Esophagus squamous epithelium (tissue), 5 donors: Measurements from ENCODE around the gene AKR1C4. TPM values are rescaled to one million over a fixed set of nuclear protein-coding genes. Genes with fewer than 3 reads are reported as not detected.

Experiments used
- DNase-seq: peaks from one replicate; lab custom pipeline; 2025; lab: John Stamatoyannopoulos, UW
- H3K27ac ChIP-seq, 4 donors: fragments of 200-600 bp; sonication (generic); one replicate each; pipeline ENCODE4 v1.5.1; 2016 to 2019; ENCODE audit warnings: mild to moderate bottlenecking in 1 of 4
- H3K27me3 ChIP-seq, 4 donors: fragments of 200-600 bp; sonication (generic); 1 replicate in 3 of 4; 2 replicates in 1 of 4; pipeline versions ENCODE4 v1.5.1 to v1.6.0; 2017 to 2021; ENCODE audit warnings: antibody characterized with exemption in 1 of 4
- H3K36me3 ChIP-seq, 3 donors: fragments of 200-600 bp; sonication (generic); one replicate each; pipeline ENCODE4 v1.5.1; 2016 to 2019
- H3K4me1 ChIP-seq, 3 donors: fragments of 200-600 bp; sonication (generic); one replicate each; pipeline ENCODE4 v1.5.1; 2017 to 2019
- H3K4me3 ChIP-seq, 4 donors: fragments of 200-600 bp; sonication (generic); 1 replicate in 3 of 4; 2 replicates in 1 of 4; pipeline ENCODE4 v1.5.1; 2016 to 2019; ENCODE audit warnings: mild to moderate bottlenecking in 2 of 4, moderate library complexity in 1 of 4
- H3K9me3 ChIP-seq, 3 donors: fragments of 200-600 bp; sonication (generic); one replicate each; pipeline ENCODE4 v1.5.1; 2016 to 2019
- POLR2A ChIP-seq, 4 donors: fragments of 450-650 bp; IDR thresholded peaks; one replicate each; pipeline ENCODE4 v1.6.1; 2017; ENCODE audit warnings: antibody characterized with exemption in 4 of 4, mild to moderate bottlenecking in 4 of 4, moderate library complexity in 3 of 4
- WGBS, 2 donors: methylation state at CpG; one replicate each; pipeline ENCODE4 v1.1.5; 2018; 5-methylcytosine and 5-hydroxymethylcytosine counted together
- intact Hi-C: fragments of 100-400 bp; cut with DNase I; formaldehyde crosslinking; loops from one replicate; pipeline ENCODE4 v1.15.0; 2022
- total RNA-seq, 4 donors: library from RNA; depleted of rRNA; stranded (reverse); fragments of >200 nt; gene quantifications; one replicate each; pipeline ENCODE4 v1.1.0, GENCODE V29; 2016
- TF ChIP-seq, protein P1 (sequence below), 6 experiments: fragments of 450-650 bp in 4 of 6; fragments of 200-600 bp in 2 of 6; sonication (generic) in 2 of 6; IDR thresholded peaks; one replicate each; pipeline ENCODE4 v1.5.1; 2016 to 2019; ENCODE audit warnings: antibody characterized with exemption in 6 of 6, mild to moderate bottlenecking in 4 of 6, moderate library complexity in 4 of 6
- donor health status: DM: yes; HTN: yes; CAD: no.

Gene AKR1C4
- total RNA-seq, 4 donors from 2014 or later: not detected

DNA sequence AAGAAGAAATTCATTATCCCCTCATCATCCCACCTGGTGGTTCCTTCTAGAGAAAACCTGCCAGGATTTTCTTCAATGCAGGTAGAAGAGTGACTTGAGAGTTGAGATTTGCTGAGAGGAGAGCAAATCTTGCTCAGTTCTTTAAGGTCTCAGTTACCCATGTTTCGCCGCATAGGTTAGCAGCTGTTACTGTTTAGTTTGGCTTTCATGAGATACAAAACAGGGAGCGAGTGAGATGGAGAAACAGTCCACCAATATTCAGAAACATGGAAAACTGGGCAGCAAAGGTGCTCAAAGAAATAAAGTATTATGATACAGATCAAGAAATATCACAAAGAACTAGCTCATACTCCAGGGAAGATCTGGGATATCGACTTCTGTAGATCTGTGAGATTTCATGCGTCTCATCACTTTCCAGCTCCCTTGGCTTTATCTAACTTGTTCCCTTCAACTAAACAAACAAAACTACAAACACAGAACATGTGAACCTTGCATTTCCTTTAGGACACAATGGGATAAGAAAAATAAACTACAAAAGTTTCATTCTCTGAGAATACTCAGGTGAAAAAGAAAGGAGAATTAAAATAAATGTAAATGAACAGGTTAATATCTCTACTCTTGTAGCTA lies 63.4 kb downstream of the AKR1C4 start:
- Histone ChIP-seq H3K27me3 (no peaks in the 10 kb centered on the region), H3K36me3 (no peaks in the 10 kb centered on the region), H3K4me3 (no peak overlapping the region), H3K9me3 (no peaks in the 10 kb centered on the region), H3K4me1 (peaks cover 0 to 17% (median 0%) of the 10 kb centered on the region in 3 donors), H3K27ac (no peak overlapping the region)
- WGBS, 2 donors: 77 to 88% methylated on average over 5 of the region's 5 CpGs
- no peak for TF ChIP-seq POLR2A (IDR thresholded peaks at IDR 0.05)
- TF ChIP-seq, protein P1, sequence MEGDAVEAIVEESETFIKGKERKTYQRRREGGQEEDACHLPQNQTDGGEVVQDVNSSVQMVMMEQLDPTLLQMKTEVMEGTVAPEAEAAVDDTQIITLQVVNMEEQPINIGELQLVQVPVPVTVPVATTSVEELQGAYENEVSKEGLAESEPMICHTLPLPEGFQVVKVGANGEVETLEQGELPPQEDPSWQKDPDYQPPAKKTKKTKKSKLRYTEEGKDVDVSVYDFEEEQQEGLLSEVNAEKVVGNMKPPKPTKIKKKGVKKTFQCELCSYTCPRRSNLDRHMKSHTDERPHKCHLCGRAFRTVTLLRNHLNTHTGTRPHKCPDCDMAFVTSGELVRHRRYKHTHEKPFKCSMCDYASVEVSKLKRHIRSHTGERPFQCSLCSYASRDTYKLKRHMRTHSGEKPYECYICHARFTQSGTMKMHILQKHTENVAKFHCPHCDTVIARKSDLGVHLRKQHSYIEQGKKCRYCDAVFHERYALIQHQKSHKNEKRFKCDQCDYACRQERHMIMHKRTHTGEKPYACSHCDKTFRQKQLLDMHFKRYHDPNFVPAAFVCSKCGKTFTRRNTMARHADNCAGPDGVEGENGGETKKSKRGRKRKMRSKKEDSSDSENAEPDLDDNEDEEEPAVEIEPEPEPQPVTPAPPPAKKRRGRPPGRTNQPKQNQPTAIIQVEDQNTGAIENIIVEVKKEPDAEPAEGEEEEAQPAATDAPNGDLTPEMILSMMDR (IDR thresholded peaks at IDR 0.05): no peak
- intact Hi-C loops: no loop called here
- no peak for DNase-seq

DNA sequence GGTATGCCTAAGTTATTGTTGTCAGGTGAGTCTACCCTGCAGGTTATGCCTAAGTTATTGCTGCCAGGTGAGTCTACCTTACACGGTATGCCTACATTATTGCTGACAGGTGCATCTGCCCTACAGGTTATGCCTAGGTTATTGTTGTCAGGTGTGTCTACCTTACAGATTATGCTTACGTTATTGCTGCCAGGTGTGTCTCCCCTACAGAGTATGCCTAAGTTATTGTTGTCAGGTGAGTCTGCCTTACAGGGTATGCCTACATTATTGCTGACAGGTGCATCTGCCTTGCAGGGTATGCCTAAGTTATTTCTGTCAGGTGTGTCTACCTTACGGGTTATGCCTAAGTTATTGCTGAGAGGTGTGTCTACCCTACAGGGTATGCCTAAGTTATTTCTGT lies 64.2 kb downstream of the AKR1C4 start:
- H3K27me3 ChIP-seq: no peaks in the 10 kb centered on the region
- H3K27ac ChIP-seq: peak overlapping the region in 1 of 4 donors; percentile 36
- H3K9me3 ChIP-seq: no peaks in the 10 kb centered on the region
- 69 to 76% methylated on average over 2 to 3 of the region's 3 CpGs for WGBS, 2 donors
- H3K4me1 ChIP-seq: peaks cover 0 to 17% (median 0%) of the 10 kb centered on the region in 3 donors
- intact Hi-C loops: no loop called here
- TF ChIP-seq, protein P1 (IDR thresholded peaks at IDR 0.05): no peak
- TF ChIP-seq POLR2A (IDR thresholded peaks at IDR 0.05): no peak
- DNase-seq: no peak
- no peaks in the 10 kb centered on the region for H3K36me3 ChIP-seq
- no peak overlapping the region for H3K4me3 ChIP-seq

DNA sequence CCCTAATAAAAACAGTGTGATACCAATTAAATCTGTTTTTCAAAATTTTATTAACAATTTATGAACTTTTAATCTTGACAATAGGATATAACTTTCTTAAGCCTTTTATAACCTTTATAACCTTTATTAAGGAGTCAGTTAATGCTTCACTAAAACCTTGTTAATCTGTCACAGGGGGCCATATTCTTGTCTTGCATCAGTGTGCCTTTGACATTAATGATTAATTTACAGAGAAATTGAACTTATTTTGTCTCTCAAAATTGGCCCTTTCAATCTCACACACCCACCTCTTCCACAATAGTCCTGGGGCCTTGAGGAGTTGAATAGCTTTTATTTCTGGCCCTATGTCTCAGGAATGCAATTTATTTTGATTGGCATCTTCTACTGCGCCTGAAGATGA lies 68.5 kb downstream of the AKR1C4 start:
- no peaks in the 10 kb centered on the region for H3K36me3 ChIP-seq
- H3K27me3 ChIP-seq: no peaks in the 10 kb centered on the region
- H3K4me3 ChIP-seq: no peak overlapping the region
- intact Hi-C loops: no loop called here
- TF ChIP-seq POLR2A (IDR thresholded peaks at IDR 0.05): no peak
- TF ChIP-seq, protein P1 (IDR thresholded peaks at IDR 0.05): no peak
- no peak for DNase-seq
- H3K27ac ChIP-seq: no peak overlapping the region
- peaks cover 0 to 4% (median 0%) of the 10 kb centered on the region in 3 donors for H3K9me3 ChIP-seq
- 73 to 94% methylated on average over 1 of the region's 1 CpG for WGBS, 2 donors
- peaks cover 0 to 17% (median 0%) of the 10 kb centered on the region in 3 donors for H3K4me1 ChIP-seq

DNA sequence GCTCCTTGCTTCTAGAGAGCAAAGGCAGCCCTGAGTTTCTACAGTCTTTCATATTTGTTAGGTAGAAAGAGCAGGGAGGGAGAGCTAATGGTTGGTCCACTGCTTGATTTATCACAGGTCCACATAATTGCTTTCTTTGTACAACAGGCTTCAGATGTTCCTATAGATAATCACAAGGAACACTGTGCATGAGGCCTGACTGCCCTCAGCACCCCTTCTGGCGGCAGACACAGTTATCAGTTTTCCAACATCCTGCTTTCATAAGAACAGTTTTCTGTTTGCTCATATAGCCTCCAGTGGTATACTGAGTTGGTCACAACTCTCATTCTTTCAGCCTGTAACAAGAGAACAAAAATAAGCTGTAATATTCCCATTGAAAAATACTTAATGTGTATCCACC lies 69.7 kb downstream of the AKR1C4 start:
- Histone ChIP-seq H3K4me1 (peaks cover 0 to 16% (median 0%) of the 10 kb centered on the region in 3 donors), H3K4me3 (no peak overlapping the region), H3K27ac (no peak overlapping the region), H3K9me3 (peaks cover 0 to 4% (median 0%) of the 10 kb centered on the region in 3 donors), H3K27me3 (no peaks in the 10 kb centered on the region), H3K36me3 (no peaks in the 10 kb centered on the region)
- DNase-seq: no peak
- TF ChIP-seq, protein P1 (IDR thresholded peaks at IDR 0.05): no peak
- no peak for TF ChIP-seq POLR2A (IDR thresholded peaks at IDR 0.05)
- intact Hi-C loops: no loop called here
- 35 to 44% methylated on average over 1 of the region's 1 CpG for WGBS, 2 donors

DNA sequence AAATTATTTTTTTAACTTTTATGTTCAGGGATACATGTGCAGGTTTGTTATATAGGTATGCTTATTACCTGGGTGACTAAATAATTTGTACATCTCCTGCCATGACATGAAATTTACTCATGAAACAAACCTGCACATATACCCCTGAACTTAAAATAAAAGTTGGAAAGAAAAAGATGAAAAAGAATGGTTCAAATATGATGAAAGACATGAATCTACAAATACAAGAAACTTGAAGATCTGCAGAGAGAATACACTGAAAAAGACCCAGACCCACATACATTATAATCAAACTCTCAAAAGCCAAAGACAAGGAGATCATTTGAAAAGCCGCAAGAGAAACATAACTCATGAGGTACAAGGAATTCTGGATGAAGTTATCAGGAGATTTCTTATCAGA lies 70.2 kb downstream of the AKR1C4 start:
- no peak for TF ChIP-seq POLR2A (IDR thresholded peaks at IDR 0.05)
- TF ChIP-seq, protein P1 (IDR thresholded peaks at IDR 0.05): no peak
- Histone ChIP-seq H3K27me3 (no peaks in the 10 kb centered on the region), H3K4me3 (no peak overlapping the region), H3K4me1 (peaks cover 0 to 11% (median 0%) of the 10 kb centered on the region in 3 donors), H3K9me3 (peaks cover 0 to 4% (median 0%) of the 10 kb centered on the region in 3 donors), H3K36me3 (no peaks in the 10 kb centered on the region), H3K27ac (no peak overlapping the region)
- 92 to 100% methylated on average over 1 of the region's 1 CpG for WGBS, 2 donors
- DNase-seq: no peak
- intact Hi-C loops: no loop called here
